Right renal cortex interstitium (tissue), 3 donors: ENCODE measurements around the gene OSBPL5. TPM values are rescaled to one million over a fixed set of nuclear protein-coding genes. Genes with fewer than 3 reads are reported as not detected.
"Not testable (repeated sequence)": the region's sequence is repeated elsewhere in the genome, so short reads cannot be mapped to it uniquely, and the experiment has no call there.

Experiments used
- DNase-seq, 3 donors: peaks; one replicate each; pipeline ENCODE4 v3.0.0-alpha.2; 2013; ENCODE audit warnings: low read depth in 3 of 3, low spot score in 2 of 3
- polyA plus RNA-seq, 3 donors: library from polyadenylated mRNA; unstranded; fragments of 120-200 nt; gene quantifications; one replicate each; pipeline ENCODE4 v1.2.1, GENCODE V29; 2013; ENCODE audit not compliant: insufficient read length in 3 of 3

OSBPL5 gene
- polyA plus RNA-seq, 3 donors: 15.7 to 17.5 (median 16.5) TPM

DNA sequence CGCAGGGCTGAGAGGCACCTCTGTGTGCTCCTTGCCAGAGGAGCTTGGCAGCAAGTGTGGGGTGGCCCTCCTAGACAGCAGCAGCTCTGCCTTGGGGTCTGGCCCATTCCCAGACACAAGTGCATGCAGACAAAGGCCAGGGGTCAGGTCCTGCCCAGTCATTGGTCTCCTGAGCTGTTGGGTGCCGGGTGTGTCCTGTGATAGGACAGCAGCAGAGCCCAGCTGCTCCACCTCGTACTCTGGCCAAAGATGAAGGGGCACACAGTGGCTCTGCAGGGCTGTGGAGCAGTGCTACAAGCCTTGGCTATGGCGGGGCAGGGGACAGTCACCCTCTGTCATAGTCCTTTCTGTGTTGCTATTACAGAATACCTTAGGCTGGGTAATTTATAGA, 17.3 kb upstream of the OSBPL5 start:
- DNase-seq: no peak

GRCh38 chr11:3181725-3182461, 16.8 kb upstream of the OSBPL5 start:
- DNase-seq: no peak

- no peak for DNase-seq
Observed at GRCh38 chr11:3180869-3181268, 15.8 kb upstream of the OSBPL5 start.

DNA sequence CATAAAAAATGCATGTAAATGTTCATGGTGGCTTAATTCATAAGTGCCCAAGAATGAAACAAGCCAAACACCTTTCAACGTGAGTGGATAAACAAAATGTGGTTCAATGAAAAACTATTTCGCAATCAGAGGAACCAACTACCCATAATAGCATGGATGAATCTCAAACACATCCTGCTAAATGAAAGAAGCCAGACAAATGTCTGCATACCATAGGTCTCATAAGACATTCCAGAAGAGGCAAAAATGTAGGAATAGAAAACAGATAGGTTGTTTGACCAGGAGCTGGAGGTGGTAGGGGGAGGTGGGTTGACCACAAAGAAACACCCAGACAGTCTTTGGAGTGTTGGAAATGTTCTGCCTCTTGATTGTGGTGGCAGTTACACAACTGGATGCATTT, 13.2 kb upstream of the OSBPL5 start:
- no peak for DNase-seq

DNA sequence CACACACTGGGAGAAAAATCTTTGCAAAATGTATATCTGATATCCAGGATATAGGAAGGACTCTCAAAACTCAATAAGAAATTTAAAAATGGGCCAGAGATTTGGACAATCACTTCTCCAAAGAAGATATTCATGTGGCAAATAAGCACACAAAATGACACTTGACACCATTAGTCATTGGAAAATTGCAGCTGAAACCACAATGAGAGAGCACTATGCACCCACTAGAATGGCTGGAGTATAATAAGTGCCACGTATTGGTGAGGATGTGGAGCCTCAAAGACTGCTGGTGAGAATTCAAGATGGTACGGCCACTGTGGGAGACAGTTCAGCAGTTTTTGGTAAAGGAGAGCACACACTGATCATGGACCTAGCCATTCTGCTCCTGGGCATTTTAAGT, 12.8 kb upstream of the OSBPL5 start:
- no peak for DNase-seq

- no peak for DNase-seq
Observed at GRCh38 chr11:3176487-3176886, 11.4 kb upstream of the OSBPL5 start.

GRCh38 chr11:3175194-3175593, 10.1 kb upstream of the OSBPL5 start:
- no peak for DNase-seq

- no peak for DNase-seq
Observed at GRCh38 chr11:3174387-3174786, 9.3 kb upstream of the OSBPL5 start.

DNA sequence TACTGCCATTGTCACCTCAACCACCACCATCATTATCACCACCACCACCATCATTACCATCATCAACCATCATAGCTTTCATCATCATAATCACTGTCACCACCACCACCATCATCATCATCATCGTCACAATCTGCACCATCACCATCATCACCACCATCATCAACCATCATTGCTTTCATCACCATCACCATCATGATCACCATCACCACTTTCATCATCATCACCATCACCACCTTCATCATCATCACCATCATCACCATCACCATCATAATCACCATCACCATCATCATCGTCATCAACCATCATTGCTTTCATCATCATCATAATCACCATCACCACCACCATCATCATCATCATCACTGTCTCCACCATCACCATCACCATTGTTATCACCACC, 8.7 kb upstream of the OSBPL5 start:
- DNase-seq: no peak

GRCh38 chr11:3171931-3172560, 6.9 kb upstream of the OSBPL5 start:
- DNase-seq: no peak

DNA sequence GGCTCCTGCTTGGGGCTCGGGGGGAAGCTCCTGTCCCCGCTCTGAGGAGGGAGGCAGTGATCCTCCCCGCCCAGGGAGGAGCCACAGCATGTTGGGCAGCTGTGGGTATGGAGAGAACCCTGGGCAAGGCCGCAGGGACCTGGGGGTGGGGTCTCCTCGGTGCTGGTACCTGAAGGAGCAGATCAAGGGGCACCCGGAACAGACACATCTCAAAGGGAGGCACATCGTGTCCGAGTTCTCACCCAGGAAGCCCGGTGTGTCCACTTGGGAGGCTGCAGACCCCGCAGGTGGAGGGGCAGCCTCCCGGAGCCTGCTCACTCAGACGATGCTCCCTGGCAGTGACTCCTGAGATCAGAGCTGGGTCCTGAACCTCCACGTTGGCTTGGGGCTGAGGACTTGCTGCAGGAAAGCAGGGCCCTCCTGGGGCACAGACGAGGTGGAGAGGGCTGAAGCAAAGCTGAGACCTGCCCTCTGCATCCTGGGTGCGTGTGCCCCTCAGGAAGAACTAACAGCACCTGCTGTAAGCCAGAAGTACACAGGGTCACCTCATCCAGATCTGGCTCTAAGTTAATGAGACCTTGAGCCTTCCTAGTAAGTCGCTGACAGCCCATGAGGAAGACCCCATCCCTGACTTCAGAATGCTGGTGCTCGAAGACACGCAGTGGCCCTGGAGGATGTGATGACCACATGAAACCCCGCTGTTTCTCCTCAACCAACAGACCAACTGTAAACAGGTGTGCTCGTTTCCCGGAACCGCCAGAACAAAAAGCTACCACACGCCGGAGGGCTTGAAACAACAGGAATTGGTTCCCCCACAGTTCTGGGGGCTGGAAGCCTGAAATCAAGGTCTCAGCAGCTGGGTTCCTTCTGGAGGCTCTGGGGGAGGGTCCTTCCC, 5.9 kb upstream of the OSBPL5 start:
- DNase-seq: no peak

DNA sequence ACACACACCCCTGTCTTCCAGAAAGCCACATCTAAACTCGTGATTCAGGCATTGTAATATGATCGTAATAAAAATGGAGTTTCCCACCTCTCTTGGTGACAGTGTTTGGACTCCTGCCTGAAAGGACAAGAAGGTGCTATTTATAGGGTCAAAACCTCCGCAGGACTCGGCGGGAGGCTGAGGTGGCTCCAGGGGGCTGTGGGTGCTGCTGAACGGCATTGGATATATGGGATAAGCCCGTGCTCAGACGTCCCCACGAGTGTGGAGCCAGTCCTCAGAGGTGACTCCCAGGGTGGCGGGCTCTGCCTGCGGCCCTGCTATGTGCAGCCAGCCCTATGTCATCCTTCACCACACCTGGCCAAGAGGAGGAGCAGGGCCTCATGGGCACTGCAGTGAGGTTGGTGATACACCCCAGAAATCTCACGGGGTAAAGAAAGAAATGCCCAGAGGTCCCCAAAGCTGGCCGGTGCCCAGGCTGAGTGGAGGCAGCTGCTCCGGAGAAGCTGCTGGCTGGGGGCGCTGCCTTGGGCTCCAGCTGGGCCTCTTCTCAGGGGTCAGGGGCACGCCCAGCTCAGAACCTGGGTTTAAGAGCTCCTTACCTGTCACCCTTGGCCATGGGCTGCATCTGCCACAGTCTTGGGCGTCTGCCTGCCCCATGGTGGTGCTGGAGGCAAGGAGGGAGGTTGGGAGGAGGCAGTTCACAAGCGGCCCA, 5.1 kb upstream of the OSBPL5 start:
- no peak for DNase-seq

DNA sequence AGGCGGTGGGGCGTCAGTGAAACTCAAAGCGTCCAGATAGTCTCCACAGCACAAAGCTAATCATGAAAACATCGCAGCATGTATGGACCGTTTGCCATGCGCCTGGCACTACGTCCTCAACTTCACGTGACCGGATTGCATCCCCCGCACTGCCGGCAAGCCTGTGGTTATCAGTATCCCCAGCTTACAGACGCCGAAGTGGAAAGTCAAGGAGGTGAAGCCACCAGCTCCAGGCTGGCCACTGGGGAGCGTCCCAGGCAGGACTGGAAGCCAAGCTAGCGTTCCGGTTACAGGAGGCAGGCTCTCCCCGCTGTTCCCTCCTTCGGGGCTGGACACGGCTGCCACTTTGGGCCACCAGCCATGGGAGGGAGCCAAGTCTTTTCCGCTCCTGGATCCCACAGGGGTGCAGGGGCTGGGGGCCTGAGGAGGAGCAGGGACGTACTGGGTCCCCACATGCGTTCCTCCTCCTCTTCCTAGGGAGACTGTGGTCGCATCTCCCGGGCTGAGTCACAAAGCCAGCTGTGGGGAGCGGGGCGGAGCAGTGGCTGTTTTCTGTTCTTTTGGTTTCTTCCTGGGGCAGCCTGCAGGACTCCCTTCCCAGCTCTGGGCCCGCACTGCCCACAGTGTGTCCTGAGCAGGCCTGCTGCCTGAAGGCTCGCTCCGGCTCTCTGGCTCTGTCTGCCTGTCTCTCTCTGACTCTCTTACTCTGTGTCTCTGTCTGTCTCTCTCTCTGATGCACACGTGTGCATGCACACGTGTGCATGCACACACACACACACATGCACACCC, 4.3 kb upstream of the OSBPL5 start:
- DNase-seq: no peak

DNA sequence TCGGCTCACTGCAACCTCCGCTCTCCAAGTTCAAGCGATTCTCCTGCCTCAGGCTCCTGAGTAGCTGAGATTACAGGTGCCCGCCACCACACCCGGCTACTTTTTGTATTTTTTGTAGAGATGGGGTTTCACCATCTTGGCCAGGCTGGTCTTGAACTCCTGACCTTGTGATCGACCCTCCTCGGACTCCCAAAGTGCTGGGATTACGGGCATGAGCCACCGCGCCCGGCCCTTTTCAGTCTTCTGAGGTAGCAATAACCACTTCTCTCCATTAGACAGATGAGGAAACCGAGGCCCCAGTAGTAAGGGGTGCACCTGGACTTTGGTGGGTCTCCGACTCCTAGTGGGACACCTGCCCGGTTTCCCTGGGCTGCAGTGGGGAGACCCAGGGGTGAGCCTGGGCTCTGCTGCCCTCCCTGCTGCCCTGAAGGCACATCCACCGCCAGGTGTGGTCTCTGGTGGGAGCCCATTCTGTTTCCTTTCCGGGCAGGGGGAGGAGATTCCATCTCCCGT, 3.7 kb upstream of the OSBPL5 start:
- DNase-seq: not testable (repeated sequence)

DNA sequence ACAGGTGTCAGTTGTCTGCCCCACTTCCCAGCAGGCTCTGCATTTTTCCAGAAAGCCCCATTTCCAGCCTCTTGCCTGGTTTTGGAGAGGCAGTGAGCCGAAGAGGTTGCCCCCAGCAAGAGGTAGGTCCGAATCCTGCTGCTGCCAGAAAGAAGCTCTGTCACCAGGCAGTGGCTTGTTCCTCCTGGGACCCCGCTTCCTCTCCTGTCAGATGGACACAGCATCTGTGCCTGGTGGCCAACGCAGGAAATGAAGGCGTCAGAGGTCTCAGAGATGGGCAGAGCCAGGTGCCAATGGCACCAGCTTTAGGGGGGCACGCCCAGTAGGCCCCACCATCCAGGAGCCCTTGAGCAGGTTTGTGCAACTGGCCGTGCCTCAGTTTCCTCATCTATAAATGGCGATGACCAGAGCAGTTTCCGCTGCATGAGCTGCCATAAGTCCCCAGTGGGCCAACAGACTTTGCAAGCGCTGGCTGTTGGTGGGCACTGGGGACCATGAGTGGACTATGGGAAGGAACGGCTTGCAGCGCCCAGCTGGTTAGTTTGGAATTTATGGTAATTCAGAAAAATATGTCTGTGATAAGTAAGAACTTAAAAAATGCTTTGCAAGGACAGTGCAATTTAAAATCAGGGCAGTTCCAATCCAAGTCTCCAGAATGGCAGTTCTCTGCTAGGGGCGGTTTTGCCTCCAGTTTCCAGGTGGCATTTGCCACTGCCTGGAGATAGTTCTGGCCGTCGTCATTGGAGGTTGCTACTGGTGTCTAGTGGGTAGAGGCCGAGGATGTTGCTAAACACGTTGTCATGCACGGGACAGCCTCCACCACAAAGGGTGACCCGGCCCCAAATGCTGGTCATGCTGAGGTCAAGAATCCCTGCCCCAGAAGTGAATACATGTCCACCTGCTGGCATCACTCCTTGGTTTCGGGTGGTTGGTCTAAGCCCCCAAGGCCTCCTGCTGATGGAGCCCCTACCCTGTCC, 2.3 kb upstream of the OSBPL5 start:
- DNase-seq: no peak

GRCh38 chr11:3166268-3167142, 1.4 kb upstream of the OSBPL5 start:
- no peak for DNase-seq

DNA sequence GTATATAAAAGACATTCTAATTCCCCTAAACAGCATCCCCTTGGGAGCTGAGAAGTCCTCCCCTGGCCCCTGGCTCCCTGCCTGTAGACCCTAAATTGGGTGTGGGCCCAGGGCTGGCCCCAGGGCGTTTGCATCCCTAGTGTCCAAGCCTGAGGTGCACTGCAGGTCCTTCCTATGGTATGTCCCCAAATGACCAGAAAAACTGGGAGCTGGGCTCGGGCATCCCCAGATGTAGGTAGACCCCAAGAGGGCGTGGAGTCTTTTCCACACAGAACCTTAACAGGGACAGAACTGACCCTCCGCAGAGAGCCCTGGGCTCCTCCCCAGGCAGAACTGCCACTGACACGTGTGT, 782 bp upstream of the OSBPL5 start:
- no peak for DNase-seq
